ENCODE results near the gene PANK4.

DNA sequence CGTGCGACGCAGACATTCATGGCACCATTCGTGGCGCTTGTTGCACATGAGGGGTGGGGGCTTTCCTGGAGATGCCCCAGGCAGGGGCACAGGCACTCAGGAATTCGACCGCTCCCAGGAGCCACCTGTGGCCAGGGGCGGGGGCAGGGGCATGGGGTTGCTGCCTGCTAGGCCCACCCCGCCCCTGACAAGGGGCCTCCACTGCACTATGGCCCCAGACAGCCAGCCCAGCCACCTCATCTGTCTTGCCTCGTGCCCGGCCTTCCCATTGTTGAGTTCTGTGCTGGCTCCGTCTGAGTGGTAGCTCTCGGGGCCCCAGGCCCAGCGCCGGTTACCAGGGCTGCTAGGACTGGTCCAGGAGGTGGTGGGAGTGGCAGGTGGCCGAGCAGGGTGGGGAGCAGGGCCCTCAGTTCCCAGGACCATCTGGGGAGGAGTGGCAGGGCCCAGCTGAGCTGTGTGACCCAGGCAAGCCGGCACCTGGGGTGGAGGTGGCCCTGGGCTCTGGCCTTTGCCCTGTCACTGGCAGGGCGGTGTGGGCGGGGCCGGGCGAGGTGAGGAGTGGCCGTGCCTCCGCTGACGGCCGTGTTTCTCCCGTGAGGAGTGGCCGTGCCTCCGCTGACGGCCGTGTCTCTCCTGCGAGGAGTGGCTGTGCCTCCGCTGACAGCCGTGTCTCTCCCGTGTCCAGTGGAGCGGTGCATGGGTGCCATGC, 48.5 kb downstream of the PANK4 start:
- TF ChIP-seq, protein P1, sequence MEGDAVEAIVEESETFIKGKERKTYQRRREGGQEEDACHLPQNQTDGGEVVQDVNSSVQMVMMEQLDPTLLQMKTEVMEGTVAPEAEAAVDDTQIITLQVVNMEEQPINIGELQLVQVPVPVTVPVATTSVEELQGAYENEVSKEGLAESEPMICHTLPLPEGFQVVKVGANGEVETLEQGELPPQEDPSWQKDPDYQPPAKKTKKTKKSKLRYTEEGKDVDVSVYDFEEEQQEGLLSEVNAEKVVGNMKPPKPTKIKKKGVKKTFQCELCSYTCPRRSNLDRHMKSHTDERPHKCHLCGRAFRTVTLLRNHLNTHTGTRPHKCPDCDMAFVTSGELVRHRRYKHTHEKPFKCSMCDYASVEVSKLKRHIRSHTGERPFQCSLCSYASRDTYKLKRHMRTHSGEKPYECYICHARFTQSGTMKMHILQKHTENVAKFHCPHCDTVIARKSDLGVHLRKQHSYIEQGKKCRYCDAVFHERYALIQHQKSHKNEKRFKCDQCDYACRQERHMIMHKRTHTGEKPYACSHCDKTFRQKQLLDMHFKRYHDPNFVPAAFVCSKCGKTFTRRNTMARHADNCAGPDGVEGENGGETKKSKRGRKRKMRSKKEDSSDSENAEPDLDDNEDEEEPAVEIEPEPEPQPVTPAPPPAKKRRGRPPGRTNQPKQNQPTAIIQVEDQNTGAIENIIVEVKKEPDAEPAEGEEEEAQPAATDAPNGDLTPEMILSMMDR (IDR thresholded peaks at IDR 0.05) = no peak
- no peak for TF ChIP-seq POLR2A (IDR thresholded peaks at IDR 0.05)
- no peak for TF ChIP-seq POLR2AphosphoS5 (IDR thresholded peaks at IDR 0.05)
